HFF-Myc (cell line): ENCODE measurements around the gene RRM1.

ENCODE experiments used
- DNase-seq: peaks from one replicate; pipeline ENCODE4 v3.0.0-alpha.2; 2011; ENCODE audit warnings: low read depth; ENCODE audit errors: extremely low read depth
- H3K4me3 ChIP-seq: replicated peaks from 2 replicates; pipeline ENCODE4 v1.5.1; 2011; ENCODE audit warnings: low read depth, mild to moderate bottlenecking, control low read depth, low read length
- TF ChIP-seq, protein P1 (sequence below): IDR thresholded peaks from 2 replicates; pipeline ENCODE4 v1.5.1; 2012; ENCODE audit warnings: mild to moderate bottlenecking, low read depth, low read length, control low read depth; ENCODE audit errors: missing control alignments

The RRM1 gene

GRCh38 chr11:4184163-4184916, 89.7 kb downstream of the RRM1 start:
- H3K4me3 ChIP-seq, result no peak overlapping the region
- no peak for DNase-seq
- TF ChIP-seq, protein P1, sequence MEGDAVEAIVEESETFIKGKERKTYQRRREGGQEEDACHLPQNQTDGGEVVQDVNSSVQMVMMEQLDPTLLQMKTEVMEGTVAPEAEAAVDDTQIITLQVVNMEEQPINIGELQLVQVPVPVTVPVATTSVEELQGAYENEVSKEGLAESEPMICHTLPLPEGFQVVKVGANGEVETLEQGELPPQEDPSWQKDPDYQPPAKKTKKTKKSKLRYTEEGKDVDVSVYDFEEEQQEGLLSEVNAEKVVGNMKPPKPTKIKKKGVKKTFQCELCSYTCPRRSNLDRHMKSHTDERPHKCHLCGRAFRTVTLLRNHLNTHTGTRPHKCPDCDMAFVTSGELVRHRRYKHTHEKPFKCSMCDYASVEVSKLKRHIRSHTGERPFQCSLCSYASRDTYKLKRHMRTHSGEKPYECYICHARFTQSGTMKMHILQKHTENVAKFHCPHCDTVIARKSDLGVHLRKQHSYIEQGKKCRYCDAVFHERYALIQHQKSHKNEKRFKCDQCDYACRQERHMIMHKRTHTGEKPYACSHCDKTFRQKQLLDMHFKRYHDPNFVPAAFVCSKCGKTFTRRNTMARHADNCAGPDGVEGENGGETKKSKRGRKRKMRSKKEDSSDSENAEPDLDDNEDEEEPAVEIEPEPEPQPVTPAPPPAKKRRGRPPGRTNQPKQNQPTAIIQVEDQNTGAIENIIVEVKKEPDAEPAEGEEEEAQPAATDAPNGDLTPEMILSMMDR, result no peak

- TF ChIP-seq, protein P1, result no peak
- no peak for DNase-seq
- H3K4me3 ChIP-seq, result no peak overlapping the region
Observed at GRCh38 chr11:4185561-4185960, 91.0 kb downstream of the RRM1 start.

DNA sequence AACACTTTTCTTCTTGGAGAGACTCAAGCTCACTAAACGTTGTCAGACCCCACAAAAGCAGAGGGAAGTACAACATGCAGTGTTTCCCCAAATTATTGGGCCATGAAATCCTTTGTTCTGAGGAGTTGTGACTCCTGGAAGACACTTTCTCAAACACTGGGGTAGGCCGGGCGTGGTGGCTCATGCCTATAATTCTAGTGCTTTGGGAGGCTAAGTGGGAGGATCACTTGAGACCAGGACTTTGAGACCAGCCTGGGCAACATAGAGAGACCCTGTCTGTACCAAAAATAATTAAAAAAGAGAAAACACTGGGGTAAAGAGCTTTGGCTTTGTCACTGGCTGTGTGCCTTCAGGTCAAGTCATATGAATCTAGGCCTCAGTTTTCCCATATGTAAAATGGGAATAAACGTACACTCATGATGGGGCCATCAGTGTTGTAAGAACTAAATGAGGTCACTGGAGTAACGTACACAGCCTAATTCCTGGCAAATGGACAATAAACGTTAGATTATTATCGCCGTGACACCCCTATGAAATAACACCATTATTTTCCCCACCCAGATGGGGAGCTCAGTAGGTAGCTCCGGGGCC, 92.0 kb downstream of the RRM1 start:
- DNase-seq, result no peak
- TF ChIP-seq, protein P1, result no peak
- H3K4me3 ChIP-seq, result peak overlapping the region; percentile 49

DNA sequence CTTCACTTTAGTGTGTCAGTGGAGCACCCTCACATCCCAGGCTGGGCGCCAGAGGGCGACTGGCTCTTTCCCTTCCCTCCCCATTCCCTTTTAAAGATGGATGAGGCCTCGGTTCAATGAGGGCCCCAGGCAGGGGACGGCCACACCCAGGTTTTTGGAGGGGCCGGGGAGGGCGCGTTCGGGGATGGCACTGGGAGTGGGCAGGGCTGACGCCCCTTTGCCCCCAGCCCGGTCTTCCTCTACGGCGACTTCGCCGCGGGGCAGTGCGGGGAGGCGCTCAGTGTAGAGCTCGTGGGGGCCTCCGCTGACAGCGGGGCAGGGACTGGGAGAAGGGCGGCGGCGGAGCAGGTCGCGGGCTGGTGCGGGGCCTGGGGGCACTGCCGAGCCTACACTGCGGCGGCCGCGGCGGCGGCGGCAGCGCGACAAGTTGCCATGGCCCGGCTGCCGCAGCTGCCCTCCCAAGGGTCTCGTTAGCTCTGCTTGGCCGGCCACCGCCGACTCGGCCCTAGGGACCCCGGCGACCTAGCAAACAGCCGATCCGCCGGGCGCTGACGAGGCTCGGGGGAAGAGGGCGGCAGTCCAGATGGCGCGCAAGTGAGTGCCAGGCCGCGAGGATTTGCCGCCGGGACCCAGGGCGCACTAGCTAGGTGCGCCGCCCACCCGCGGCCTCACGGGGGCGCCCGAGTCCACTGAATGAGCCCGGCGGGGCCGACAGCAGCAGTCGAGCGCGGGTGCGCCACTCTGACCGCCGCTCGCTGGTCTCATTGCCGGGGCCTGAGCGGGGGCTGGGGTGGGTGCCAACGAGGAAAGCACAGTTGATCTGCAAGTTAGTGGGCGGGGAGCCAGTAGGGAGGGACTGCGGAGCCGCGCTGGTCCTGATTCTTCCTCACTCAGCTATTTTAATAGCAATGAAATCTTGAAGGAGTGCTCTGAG, 92.7 kb downstream of the RRM1 start:
- DNase-seq, result peak; percentile 27
- peak overlapping the region; percentile 49 for H3K4me3 ChIP-seq
- TF ChIP-seq, protein P1, result peak; percentile 71
